Smooth muscle cell (in vitro differentiated cells): ENCODE data around the gene ROBO1. TPM values are rescaled to one million over a fixed set of nuclear protein-coding genes. Genes with fewer than 3 reads are reported as not detected.

Experiments used
- DNase-seq: peaks from one replicate; lab custom pipeline; 2025; ENCODE audit not compliant: unreplicated experiment; lab: John Stamatoyannopoulos, UW
- H2AFZ ChIP-seq: fragments of 200-600 bp; sonication (generic); 2 replicates; pipeline ENCODE4 v1.6.0; 2016; ENCODE audit warnings: antibody characterized with exemption, low read depth, mild to moderate bottlenecking
- H3F3A ChIP-seq: fragments of 200-600 bp; sonication (generic); 2 replicates; pipeline ENCODE4 v1.6.0; 2017; ENCODE audit warnings: antibody characterized with exemption, low read depth
- H3K27ac ChIP-seq: fragments of 200-600 bp; sonication (generic); 2 replicates; pipeline ENCODE4 v1.5.1; 2016; ENCODE audit warnings: low read depth, mild to moderate bottlenecking
- H3K27me3 ChIP-seq: fragments of 200-600 bp; sonication (generic); 2 replicates; pipeline ENCODE4 v1.6.1; 2016; ENCODE audit warnings: low read depth, mild to moderate bottlenecking
- H3K36me3 ChIP-seq: fragments of 200-600 bp; sonication (generic); 2 replicates; pipeline ENCODE4 v1.5.1; 2016; ENCODE audit warnings: low read depth
- H3K4me1 ChIP-seq: fragments of 200-600 bp; sonication (generic); 2 replicates; pipeline ENCODE4 v1.5.1; 2016; ENCODE audit warnings: low read depth
- H3K4me2 ChIP-seq: fragments of 200-600 bp; sonication (generic); 2 replicates; pipeline ENCODE4 v1.6.0; 2016; ENCODE audit warnings: mild to moderate bottlenecking
- H3K4me3 ChIP-seq: fragments of 200-600 bp; sonication (generic); 2 replicates; pipeline ENCODE4 v1.5.1; 2016; ENCODE audit warnings: mild to moderate bottlenecking
- H3K79me2 ChIP-seq: fragments of 200-600 bp; sonication (generic); 2 replicates; pipeline ENCODE4 v1.6.0; 2016; ENCODE audit warnings: low read depth, mild to moderate bottlenecking
- H3K9ac ChIP-seq: fragments of 200-600 bp; sonication (generic); 2 replicates; pipeline ENCODE4 v1.6.0; 2016; ENCODE audit warnings: low read depth
- H3K9me3 ChIP-seq: fragments of 200-600 bp; sonication (generic); replicated peaks from 2 replicates; pipeline ENCODE4 v1.5.1; 2016; ENCODE audit warnings: low read depth
- H4K20me1 ChIP-seq: fragments of 200-600 bp; sonication (generic); 2 replicates; pipeline ENCODE4 v1.6.0; 2016; ENCODE audit warnings: low read depth
- WGBS: methylation state at CpG from one replicate; pipeline ENCODE4 v1.1.7; 2016; ENCODE audit warnings: low lambda C conversion rate; 5-methylcytosine and 5-hydroxymethylcytosine counted together
- microRNA-seq: library from miRNA; unstranded; fragments of <30 nt; microRNA quantifications from one replicate; pipeline ENCODE4, GENCODE V29; 2016; ENCODE audit warnings: borderline number of aligned reads
- polyA plus RNA-seq: library from polyadenylated mRNA; unstranded; fragments of >200 nt; fragmentation: Nextera tagmentation; extraction: Ambion mirVana; gene quantifications from 2 replicates; pipeline ENCODE4 v1.2.1, GENCODE V29; 2016
- small RNA-seq: library from RNA; depleted of rRNA; stranded (forward); fragments of <200 nt; gene quantifications from one replicate; pipeline ENCODE3, GENCODE V24; 2014
- total RNA-seq: library from RNA; depleted of rRNA; stranded (reverse); fragments of >200 nt; gene quantifications from 2 replicates; pipeline ENCODE4 v1.2.3, GENCODE V29; 2014
- TF ChIP-seq, protein P1 (sequence below): fragments of 200-600 bp; sonication (generic); IDR thresholded peaks from 2 replicates; pipeline ENCODE4 v1.5.1; 2017; ENCODE audit warnings: borderline replicate concordance, mild to moderate bottlenecking, antibody characterized with exemption; ENCODE audit not compliant: insufficient read depth, poor library complexity, severe bottlenecking

Gene ROBO1
- total and polyA plus RNA-seq, 2 experiments from 2014 or later = 30.5 to 79.5 TPM

DNA sequence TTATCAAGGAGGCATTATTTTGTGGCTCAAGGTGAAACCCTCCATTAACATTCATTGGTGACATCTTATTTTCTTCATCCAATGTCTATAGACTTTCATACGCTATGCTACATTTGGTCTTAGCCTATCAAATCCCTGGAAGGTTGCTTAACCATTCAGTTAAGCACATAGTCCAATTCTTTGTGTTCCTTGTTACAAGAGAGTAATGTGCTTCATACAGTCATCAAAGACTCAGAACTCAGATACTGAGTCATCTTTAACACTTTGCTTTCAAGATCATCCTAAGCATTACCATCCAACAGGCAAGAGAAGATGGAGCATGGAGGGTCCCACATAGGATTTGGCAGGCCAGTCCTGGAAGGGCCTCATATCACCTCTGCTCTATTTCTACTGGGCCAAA, 1202.1 kb downstream of the ROBO1 start:
- H4K20me1 ChIP-seq = no peaks in the 10 kb centered on the region
- no peaks in the 10 kb centered on the region for H3K36me3 ChIP-seq
- no peaks in the 10 kb centered on the region for H3F3A ChIP-seq
- no peaks in the 10 kb centered on the region for H3K79me2 ChIP-seq
- H3K9ac ChIP-seq = no peak overlapping the region
- 91% methylated on average over 1 of the region's 1 CpG for WGBS
- H3K4me1 ChIP-seq = no peaks in the 10 kb centered on the region
- no peaks in the 10 kb centered on the region for H3K27me3 ChIP-seq
- H3K4me3 ChIP-seq = no peak overlapping the region
- H3K9me3 ChIP-seq = no peaks in the 10 kb centered on the region
- no peak overlapping the region for H2AFZ ChIP-seq
- H3K27ac ChIP-seq = no peak overlapping the region
- TF ChIP-seq, protein P1, sequence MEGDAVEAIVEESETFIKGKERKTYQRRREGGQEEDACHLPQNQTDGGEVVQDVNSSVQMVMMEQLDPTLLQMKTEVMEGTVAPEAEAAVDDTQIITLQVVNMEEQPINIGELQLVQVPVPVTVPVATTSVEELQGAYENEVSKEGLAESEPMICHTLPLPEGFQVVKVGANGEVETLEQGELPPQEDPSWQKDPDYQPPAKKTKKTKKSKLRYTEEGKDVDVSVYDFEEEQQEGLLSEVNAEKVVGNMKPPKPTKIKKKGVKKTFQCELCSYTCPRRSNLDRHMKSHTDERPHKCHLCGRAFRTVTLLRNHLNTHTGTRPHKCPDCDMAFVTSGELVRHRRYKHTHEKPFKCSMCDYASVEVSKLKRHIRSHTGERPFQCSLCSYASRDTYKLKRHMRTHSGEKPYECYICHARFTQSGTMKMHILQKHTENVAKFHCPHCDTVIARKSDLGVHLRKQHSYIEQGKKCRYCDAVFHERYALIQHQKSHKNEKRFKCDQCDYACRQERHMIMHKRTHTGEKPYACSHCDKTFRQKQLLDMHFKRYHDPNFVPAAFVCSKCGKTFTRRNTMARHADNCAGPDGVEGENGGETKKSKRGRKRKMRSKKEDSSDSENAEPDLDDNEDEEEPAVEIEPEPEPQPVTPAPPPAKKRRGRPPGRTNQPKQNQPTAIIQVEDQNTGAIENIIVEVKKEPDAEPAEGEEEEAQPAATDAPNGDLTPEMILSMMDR = no peak
- H3K4me2 ChIP-seq = no peak overlapping the region
- DNase-seq = no peak

DNA sequence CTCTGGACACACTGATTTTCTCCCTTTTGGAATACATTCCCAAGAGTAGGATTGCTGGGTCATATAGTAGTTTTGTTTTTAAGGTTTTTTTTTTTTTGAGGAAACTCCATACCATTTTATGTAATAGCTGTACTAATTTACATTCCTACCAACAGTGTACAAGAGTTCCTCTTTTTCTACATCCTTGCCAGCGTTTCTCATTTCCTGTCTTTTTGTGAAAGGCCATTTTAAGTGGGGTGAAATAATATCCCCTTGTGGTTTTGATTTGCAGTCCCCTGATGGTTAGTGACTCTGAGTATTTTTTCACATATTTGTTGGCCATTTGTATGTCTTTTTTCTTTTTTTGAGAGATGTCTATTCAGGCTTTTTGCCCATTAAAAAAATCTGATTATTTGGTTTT, 1205.5 kb downstream of the ROBO1 start:
- Histone ChIP-seq H3K9ac (no peak overlapping the region), H3K4me2 (no peak overlapping the region), H4K20me1 (no peaks in the 10 kb centered on the region), H2AFZ (no peak overlapping the region), H3K79me2 (no peaks in the 10 kb centered on the region), H3K36me3 (no peaks in the 10 kb centered on the region), H3K4me1 (no peaks in the 10 kb centered on the region), H3K27me3 (no peaks in the 10 kb centered on the region), H3K4me3 (no peak overlapping the region), H3K27ac (no peak overlapping the region), H3F3A (no peaks in the 10 kb centered on the region), H3K9me3 (no peaks in the 10 kb centered on the region)
- TF ChIP-seq, protein P1 = no peak
- WGBS = 100% methylated on average over 1 of the region's 1 CpG
- DNase-seq = no peak

Small RNA genes within 50 kb of the gene (microRNA-seq; reads per million reads assigned to microRNA genes)
- not detected for gene MIR3923

Small RNA genes within 50 kb of the gene (small RNA-seq; reads per million reads assigned to genes)
- gene MIR3923 = not detected
- 0.18 reads per million for gene RN7SL751P
